Stimulated activated CD4-positive, alpha-beta T cell treated with anti-CD3 and anti-CD28 coated beads, Interleukin-12 subunit alpha, Interleukin-12 subunit beta, amount 100 ng/mL, for 48 hours (primary cell): Measurements from ENCODE around the gene RSPH3.
"Not testable (repeated sequence)": the region's sequence is repeated elsewhere in the genome, so short reads cannot be mapped to it uniquely, and the experiment has no call there.

ENCODE experiments used
- DNase-seq, 3 donors: peaks; one replicate each; pipeline ENCODE4 v3.0.0-alpha.2; 2020; ENCODE audit warnings: low read depth in 2 of 3, low spot score in 1 of 3

RSPH3 gene

DNA sequence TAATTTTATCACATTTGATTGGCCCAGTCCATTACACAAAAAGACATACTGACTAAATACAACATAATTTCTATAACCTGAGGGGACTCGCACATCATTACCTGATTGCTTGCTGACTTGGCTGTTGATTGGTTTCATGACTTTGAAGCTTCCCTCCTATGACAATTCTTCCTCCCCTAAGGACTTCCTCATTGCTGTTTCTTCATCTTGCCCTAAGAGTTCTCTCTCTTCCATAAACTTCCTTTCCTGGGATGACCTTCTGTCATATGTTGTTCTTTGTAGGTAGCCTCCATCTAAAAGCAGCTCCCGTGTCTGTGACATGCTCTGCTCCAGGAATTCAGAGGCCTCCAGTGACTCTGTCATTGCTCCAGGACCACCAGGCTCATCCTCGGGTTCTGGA lies 22.6 kb downstream of the RSPH3 start:
- DNase-seq: no peak

DNA sequence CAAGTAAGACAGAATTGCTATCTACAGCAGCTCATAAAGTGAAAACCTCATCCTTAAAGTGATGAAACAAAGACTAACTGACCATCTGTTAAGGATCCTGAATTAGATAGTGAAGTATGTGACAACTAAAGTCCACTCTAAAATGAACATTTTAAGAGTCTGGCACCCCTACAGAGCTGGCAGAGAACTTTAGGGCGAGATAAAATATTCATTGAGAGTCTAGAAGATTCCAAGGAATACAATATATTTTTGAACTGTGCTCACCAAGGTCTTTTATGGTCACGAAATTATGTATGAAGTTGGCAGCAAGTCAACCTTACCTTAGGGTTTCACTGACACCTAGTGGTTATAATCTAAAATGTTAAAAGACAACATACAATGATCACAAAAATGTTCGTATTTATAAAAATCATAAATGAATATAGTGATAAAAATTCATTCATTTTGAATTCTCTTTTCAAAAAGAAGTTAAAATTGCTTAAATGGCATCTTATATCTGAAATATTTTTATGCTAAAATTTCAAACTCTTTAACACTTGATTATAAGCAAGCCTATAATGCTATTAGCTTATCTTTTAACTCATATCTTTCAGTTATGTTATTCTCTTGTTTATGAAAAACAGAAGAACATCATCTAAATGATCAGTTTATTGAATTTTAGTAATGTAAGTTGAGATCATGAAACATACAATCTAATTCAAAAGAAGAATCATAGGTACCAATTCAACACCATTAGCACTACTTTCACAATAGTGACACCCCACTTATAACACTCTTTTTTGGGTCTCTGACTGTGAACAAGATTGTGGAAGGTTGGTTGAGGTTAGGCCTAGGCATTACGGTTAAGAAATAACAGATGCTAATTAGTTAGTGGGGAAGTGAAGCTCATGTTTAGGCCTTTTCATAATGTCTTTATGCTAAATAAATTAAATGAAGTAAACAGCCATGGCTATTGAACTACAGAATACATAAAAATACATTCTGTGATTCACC lies 27.5 kb downstream of the RSPH3 start:
- no peak for DNase-seq

DNA sequence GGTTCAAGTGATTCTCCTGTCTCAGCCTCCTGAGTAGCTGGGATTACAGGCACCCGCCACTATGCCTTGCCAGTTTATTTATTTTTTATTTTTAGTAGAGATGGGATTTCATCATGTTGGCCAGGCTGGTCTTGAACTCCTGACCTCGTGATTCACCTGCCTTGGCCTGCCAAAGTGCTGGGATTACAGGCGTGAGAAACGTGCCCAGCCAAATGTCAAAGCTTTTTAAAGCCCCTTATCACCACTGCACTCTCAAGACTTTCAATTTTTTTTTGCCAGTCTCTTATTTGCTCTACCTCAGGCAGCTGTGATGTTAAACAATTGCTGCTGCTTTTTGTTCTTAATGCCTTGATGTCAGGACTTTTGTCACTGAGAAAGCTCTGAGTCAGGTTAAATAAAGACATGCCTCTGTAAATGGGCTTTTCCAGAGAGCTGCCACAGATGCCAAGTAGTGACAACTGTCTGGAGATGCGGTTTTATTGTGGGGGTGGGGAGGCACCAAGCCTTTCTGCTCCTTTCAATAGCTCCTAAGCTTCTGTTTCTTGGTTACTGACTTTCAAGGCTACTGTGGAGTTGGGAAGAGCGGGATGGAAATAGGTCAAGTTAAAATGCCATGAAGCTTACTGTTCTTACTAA lies 29.2 kb downstream of the RSPH3 start:
- DNase-seq: no peak

DNA sequence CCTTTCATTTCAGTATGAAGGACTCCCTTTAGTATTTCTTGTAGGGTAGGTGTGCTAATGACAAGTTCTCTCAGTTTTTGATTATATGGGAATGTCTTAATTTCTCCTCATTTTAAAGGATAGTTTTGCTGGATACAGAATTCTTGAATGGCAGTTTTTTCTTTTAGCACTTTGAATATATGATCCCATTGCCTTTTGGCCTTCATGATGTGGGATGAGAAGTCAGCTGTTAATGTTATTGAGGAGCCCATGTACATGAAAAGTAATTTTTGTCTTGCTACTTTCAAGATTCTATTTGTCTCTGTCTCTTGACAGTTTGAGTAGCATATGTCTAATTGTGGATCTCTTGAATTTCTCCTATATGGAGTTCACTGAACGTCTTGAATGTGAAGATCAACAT lies 30.9 kb downstream of the RSPH3 start:
- DNase-seq: no peak

DNA sequence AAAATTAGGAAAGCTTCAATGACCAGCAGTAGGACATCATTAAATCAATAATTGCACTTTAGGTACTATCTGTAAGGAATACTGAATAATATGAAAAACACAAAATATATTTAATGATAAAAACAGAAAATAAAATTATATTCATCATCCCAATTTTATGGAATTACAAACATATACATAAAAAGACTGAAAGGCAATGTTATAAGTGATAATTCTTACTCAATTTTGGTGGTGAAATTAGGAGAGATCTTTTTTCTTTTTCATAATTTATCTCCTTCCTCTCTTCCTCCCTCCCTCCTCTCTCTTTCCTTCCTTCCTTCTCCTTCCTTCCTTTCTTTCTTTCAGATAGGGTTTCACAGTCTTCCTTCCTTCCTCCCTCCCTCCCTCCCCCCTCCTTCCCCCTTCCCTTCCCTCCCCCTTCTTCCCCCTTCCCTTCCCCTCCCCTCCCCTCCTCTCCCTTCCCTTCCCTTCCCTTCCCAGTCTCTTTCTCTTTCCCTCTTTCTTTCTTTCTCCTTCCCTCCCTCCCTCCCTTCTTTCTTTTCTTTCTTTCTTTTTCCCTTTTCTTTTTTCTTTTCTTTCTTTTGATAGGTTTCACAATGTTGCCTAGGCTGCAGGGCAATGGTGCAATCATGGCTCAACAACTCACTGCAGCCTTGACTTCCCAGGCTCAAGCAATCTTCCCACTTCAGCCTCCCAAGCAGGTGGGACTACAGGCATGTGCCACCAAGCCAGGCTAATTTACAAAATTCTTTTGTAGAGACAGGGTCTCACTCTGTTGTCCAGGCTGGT lies 36.8 kb downstream of the RSPH3 start:
- DNase-seq: no peak

DNA sequence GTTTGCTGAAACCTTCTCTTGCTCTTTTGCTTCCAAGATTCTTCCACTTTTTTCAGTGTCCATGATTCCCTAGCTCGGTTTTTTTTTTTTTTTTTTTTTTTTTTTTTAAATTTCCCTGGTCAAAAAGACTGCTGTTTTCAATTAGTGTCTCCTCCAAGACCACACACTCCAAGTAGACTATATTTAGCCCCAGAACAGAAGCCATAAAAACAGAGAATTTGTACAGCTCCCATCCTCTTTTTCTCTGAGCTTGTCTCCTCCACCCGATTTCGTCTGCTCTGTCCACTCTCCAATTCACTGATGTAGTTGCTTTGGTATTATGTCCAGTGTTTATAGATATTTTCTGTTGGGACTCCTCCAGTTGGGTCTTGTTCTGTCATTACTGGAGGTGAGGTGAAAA lies 37.6 kb downstream of the RSPH3 start:
- no peak for DNase-seq

DNA sequence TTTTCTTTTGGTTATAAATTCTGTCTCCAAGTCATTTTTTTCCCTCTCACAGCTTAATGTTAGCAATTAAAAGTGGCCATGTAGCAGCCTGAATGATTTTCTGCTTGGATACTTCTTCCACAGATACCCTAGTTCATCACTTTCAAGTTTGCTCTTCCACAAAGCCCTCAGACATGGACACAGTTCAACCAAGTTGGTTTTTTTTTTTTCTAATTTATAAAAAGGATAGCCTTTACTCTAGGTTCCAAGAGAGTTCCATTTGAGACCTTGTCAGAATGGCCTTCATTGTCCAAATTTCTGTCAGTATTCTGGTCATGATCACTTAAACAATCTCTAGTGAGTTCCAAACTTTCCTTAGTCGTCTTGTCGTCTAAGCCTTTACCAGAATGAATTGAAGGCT lies 40.0 kb downstream of the RSPH3 start:
- no peak for DNase-seq

DNA sequence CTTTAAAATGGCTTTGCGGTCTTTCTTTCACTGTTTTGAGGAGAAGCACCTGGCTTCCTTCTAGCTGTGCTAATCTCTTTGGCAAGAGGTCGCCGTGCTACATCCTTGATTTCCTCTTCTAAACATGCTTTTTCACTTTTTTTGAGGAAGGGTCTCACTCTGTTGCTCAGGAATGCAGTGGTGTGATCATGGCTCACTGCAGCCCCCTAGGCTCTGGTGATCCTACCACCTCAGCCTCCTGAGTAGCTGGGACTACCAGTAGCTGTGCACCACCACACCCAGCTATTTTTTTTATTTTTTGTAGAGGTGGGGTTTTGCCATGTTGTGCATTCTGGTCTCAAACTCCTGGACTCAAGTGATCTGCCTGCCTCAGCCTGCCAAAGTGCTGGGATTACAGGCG lies 40.5 kb downstream of the RSPH3 start:
- no peak for DNase-seq

DNA sequence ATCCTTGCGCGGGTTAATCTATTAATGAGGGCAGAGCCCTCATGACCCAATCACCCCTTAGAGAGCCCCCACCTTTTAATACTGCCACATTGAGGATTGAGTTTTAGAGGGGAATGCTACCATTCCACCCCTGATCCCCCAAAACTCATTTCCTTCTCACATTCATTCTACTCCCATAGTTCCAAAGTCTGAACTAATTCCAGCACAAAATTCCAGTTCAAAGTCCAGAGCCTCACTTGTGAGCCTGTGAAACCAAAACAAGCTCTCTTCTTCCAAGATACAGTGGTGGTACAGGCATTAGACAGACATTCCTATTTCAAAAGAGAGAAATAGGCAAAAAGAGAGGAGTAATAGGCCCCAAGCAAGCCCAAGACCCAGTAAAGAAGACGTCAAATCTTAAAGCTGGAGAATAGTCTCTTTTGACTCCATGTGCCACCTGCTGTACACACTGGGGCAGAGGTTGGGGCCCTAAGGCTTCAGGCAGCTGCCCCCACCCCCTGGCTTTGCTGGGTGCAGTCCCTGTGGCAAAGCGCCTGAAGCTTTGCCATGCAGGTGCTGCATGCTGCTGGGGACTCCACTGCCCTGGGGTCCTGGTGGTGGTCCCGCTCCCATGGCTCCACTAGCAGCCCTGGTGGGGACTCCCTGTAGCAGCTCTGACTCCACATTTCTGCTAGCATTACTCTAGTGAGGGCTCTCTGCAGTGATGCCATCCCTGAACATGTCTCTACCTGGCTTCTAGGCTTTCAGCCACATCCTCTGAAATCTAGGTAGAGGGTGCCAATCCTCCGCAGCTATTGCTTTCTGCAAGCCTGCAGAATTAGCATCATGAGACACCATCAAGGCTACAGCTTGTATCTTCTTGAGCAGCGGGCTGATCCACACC lies 41.3 kb downstream of the RSPH3 start:
- no peak for DNase-seq

DNA sequence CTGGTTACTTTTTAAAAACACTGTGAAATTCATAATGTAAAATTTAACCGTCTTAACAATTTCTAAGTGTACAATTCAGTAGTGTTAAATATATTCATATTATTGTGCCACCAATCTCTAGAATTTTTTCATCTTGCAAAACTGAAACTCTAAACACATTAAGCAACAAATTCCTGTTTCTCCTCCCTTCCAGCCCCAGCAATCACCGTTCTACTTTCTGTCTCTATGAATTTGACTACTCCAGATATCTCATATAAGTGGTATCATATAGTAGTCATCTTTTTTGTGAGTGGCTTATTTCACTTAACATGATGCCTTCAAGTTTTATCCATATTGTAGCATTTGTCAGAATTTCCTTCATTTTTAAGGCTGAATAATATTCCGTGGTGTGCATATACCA lies 44.7 kb downstream of the RSPH3 start:
- DNase-seq: no peak

DNA sequence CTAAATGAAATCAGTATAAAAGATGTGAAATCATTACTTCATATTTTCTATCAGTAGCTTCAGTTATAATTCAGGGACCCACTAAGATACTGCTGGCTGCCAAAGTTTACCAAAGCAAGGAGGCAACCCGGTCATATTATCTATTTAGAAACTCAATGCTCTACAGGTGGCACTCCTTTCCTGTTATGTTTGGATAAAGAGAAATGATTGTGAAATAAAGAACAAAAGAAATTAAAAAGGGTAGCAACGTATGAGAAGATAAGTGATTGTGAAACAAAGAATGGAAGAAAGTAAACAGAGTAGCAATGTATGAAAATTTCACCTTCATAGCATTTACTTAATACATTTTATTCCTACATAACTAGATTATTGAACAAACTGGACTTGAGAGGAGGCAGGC lies 45.2 kb downstream of the RSPH3 start:
- no peak for DNase-seq

DNA sequence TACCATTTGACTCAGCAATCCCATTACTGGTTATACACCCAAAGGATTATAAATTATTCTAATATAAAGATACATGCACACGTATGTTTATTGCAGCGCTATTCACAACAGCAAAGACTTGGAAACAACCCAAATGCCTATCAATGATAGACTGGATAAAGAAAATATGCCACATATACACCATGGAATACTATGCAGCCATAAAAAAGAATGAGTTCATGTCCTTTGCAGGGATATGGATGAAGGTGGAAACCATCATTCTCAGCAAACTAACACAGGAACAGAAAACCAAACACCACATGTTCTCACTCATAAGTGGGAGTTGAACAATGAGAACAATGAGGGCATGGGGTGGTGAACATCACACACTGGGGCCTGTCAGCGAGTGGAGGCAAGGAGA lies 48.0 kb downstream of the RSPH3 start:
- not testable (repeated sequence) for DNase-seq

DNA sequence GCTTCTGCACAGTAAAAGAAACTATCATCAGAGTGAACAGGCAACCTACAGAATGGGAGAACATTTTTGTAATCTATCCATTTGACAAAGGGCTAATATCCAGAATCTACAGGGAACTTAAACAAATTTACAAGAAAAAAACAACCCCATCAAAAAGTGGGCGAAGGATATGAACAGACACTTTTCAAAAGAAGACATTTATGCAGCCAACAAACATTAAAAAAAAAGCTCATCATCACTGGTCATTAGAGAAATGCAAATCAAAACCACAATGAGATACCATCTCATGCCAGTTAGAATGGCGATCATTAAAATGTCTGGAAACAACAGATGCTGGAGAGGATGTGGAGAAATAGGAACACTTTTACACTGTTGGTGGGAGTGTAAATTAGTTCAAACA lies 48.4 kb downstream of the RSPH3 start:
- DNase-seq: not testable (repeated sequence)

DNA sequence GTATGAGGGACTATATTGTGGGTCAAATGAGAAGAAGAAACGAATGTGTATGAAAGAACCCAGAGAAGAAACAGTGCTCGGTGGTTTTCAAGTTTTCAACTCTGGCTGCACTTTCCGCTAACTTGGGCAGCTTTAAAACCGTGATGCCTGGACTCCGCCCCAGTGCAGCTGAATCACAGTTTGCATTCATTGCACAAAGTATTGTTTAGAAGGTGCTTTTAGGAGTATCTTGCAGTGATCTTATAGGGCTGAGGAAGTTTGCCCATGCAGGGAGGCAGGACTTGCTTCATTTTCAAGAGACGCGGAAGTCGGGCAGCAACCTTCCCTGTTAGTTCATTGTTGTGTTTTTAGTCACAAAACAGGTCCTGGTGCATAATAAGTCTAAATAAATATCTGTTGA lies 52.7 kb downstream of the RSPH3 start:
- no peak for DNase-seq

DNA sequence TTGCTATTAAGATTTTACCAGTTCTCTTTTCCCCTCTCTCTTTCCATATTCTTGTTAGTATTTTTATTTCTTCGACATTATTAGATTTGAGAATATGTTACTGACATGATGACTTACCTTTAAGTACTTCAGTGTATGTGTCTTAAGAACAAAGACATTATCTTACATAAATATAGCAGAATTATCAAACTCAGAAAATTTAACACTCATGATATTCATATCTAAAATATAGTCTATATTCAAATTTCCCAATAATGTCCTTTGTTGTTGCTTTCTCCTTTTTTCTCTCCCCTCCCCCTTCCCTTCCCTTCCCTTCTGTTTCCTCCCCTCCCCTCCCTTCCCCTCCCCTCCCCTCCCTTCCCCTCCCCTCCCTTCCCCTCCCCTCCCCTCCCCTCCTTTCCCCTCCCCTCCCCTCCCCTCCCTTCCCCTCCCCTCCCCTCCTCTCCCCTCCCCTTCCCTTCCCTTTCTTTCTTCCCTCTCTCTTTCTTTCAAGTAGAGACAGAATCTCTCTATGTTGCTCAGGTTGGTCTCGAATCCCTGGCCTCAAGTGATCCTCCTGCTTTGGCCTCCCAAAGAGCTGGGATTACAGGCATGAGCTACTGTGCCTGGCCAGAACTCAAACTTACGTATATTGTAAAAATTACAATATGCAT lies 56.5 kb downstream of the RSPH3 start:
- DNase-seq: no peak

DNA sequence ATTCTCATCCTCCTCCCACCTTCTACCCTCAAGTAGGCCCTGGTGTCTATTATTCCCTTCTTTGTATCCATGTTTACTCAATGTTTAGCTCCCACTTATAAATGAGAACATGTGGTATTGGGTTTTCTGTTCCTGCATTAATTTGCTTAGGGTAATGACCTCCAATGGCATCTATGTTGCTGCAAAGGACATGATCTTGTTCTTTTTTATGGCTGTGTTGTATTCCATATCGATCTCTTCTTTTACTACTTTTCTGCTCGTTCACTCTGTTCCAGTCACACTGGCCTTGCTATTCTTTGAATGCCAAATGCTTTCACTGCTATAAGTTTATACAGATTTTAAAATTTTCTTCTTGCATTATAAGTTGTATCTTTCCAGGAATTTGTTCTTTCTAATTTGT lies 57.7 kb downstream of the RSPH3 start:
- no peak for DNase-seq

DNA sequence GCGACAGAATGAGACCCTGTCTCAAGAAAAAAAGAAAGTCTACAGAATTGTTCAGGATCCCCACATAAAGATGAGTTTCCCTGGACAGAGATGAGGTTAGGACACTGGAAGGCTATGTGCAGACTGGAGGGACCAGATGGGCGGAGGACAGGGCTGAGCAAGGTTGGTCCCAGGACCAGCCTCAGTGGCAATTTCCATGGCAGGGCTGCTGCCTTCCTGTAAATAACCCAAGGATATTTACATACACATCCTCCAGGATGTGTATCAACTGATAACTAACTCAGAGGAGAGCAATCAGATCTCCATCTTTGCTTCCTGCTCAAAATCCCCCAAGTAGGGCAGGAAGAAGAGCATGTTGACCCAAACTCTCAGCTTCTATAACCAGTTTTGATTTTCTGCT lies 58.8 kb downstream of the RSPH3 start:
- no peak for DNase-seq

DNA sequence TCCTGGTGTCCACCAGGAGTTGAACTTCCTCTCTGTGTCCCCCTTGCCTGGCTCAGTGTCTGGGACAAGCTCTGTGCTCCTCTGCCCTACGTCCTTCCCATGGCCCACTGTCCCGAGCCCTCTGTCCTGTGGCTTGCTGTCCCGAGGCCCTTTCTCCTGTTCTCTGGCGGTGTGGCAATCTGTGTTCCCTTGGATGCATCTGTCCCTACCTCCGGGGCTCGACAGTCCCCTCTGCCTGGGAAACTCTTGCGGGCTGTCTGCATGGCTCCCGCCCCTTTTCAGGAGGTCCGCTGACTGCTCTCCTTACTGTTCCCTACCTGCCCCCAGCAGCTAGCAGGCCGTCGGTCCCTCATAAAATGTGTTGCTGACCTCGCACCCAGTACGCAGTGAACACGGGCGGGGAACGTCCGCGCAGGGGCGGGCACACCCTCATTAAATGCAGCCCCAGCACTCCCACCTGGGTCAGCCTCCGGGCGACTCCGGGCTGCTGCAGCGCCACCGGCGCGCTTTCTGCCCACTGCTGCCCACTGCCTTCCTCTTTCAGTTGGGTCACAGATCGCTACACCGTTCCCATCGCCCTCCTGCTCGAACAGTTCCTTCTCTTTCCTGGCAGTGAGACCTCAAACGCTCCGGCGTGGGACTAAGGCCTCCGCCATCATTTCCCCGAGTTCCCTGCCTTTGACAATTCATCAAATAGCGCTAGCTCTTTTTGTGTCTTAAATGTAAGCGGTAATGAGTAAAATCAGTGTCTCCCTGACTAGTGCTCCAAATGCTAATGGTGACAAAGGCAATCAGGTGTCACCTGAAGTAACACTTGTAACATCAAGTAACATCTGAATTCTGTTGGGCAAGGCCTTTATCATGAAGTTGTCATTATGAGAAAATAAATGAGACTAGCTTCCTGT lies 60.5 kb downstream of the RSPH3 start:
- DNase-seq: no peak

DNA sequence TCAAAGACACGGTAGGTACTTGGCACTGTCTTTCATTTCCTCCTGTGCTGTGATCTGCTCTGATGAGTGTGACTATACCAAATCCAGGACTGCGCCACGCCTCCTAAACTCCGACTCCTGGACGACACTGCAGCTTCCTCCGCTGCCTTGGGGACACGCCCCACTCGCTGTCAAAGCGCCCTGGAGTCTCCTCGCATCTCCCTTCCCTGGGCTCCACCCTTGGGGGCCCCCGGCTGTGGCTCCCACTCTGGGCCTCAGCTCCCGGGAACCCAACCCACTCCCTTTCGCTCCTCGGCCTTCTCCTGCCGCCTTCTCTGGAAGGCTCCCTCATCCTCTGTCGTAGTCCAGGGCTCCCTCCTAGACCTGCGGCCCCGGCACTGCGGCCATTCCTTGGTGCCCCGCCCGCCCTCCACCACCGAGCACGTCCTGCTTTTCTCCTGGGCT lies 61.2 kb downstream of the RSPH3 start:
- DNase-seq: peak in 1 of 3 donors; percentile 16
